T-cell (primary cell): ENCODE results near the gene SSC5D. TPM values are rescaled to one million over a fixed set of nuclear protein-coding genes. Genes with fewer than 3 reads are reported as not detected.

ENCODE experiments used
- ATAC-seq, 4 experiments: fragments of 200-7000 bp in 3 of 4; fragments of 150-1000 bp in 1 of 4; cut with Tn5 transposase; replicated peaks in 1 of 4; 1 replicate in 3 of 4; 2 replicates in 1 of 4; pipeline ENCODE4 v1.10.0; 2021; ENCODE audit warnings: moderate library complexity in 3 of 4, mild to moderate bottlenecking in 2 of 4, moderate number of reproducible peaks in 1 of 4
- CTCF ChIA-PET, 2 donors: fragments of 300-600 bp; sonication (Branson Sonifier 250); formaldehyde crosslinking; loops; one replicate each; lab custom pipeline; 2022; ENCODE audit warnings: antibody characterized with exemption in 2 of 2; lab: Charles Lee
- POLR2A ChIA-PET, 2 donors: fragments of 300-600 bp; sonication (Branson Sonifier 250); formaldehyde crosslinking; loops; one replicate each; lab custom pipeline; 2022; ENCODE audit warnings: antibody characterized with exemption in 2 of 2; lab: Charles Lee
- DNase-seq, 35 experiments: peaks; one replicate each; pipeline versions ENCODE4 v3.0.0 to v3.0.0-alpha.2; 2013 to 2023
- H3K27ac ChIP-seq: one replicate; pipeline ENCODE4 v1.5.1; 2013; ENCODE audit warnings: low read length
- H3K27me3 ChIP-seq, 2 experiments: replicated peaks in 1 of 2; 1 replicate in 1 of 2; 2 replicates in 1 of 2; pipeline versions ENCODE4 v1.6.1 to v1.7.0; 2013; ENCODE audit warnings: low read length in 1 of 2, mixed read lengths in 1 of 2; ENCODE audit not compliant: control insufficient read depth in 2 of 2, insufficient read depth in 2 of 2; ENCODE audit errors: extremely low read depth in 1 of 2
- H3K36me3 ChIP-seq, 2 donors: 1 replicate in 1 of 2; 2 replicates in 1 of 2; pipeline versions ENCODE4 v1.6.1 to v1.7.0; 2013; ENCODE audit warnings: low read length in 1 of 2; ENCODE audit not compliant: control insufficient read depth in 2 of 2, insufficient read depth in 1 of 2; ENCODE audit errors: extremely low read depth in 1 of 2
- H3K4me1 ChIP-seq, 2 experiments: 1 replicate in 1 of 2; 2 replicates in 1 of 2; pipeline versions ENCODE4 v1.6.1 to v1.7.0; 2013; ENCODE audit warnings: low read length in 2 of 2, mixed read lengths in 1 of 2; ENCODE audit not compliant: insufficient read depth in 2 of 2, control insufficient read depth in 1 of 2; ENCODE audit errors: extremely low read depth in 1 of 2
- H3K4me3 ChIP-seq, 2 donors: 1 replicate in 1 of 2; 2 replicates in 1 of 2; pipeline versions ENCODE4 v1.5.1 to v1.7.0; 2013; ENCODE audit warnings: mild to moderate bottlenecking in 2 of 2, low read length in 1 of 2, moderate library complexity in 1 of 2; ENCODE audit not compliant: control insufficient read depth in 1 of 2; ENCODE audit errors: extremely low read depth in 1 of 2
- H3K9me3 ChIP-seq: 2 replicates; pipeline ENCODE4 v1.7.0; 2013
- H3K27ac Mint-ChIP-seq, 2 donors: one replicate each; pipeline ENCODE4 v1.8.0; 2020 to 2021; ENCODE audit warnings: mild to moderate bottlenecking in 2 of 2, mixed read lengths in 2 of 2
- H3K27me3 Mint-ChIP-seq, 2 donors: one replicate each; pipeline ENCODE4 v1.8.0; 2021 to 2022; ENCODE audit warnings: mixed read lengths in 2 of 2
- H3K36me3 Mint-ChIP-seq: one replicate; pipeline ENCODE4 v1.8.0; 2021; ENCODE audit warnings: mixed read lengths
- H3K4me1 Mint-ChIP-seq, 3 donors: one replicate each; pipeline ENCODE4 v1.8.0; 2020 to 2022; ENCODE audit warnings: mixed read lengths in 3 of 3, mild to moderate bottlenecking in 1 of 3
- H3K4me3 Mint-ChIP-seq, 3 donors: one replicate each; pipeline ENCODE4 v1.8.0; 2020 to 2022; ENCODE audit warnings: mild to moderate bottlenecking in 3 of 3, mixed read lengths in 3 of 3, moderate library complexity in 3 of 3
- H3K9me3 Mint-ChIP-seq, 3 donors: one replicate each; pipeline ENCODE4 v1.8.0; 2020 to 2022; ENCODE audit warnings: mixed read lengths in 3 of 3
- WGBS: methylation state at CpG from one replicate; pipeline ENCODE4 v1.1.5; 2013; ENCODE audit warnings: missing lambda C conversion rate; ENCODE audit not compliant: insufficient coverage; 5-methylcytosine and 5-hydroxymethylcytosine counted together
- total RNA-seq, 35 experiments: library from RNA in 6 of 35; stranded (reverse) in 6 of 35; fragments of 120-200 nt in 1 of 35; gene quantifications; one replicate each; pipeline versions ENCODE4 v1.2.1 to v1.2.4 and lab custom pipeline; 2013 to 2026

The SSC5D gene
- total RNA-seq, 5 donors from 2014 or later (not counting 1 experiment from before 2014, with no cell fraction given), result 0.38 to 1.3 (median 0.66) TPM

GRCh38 chr19:55541091-55541490 is 52.9 kb downstream of the SSC5D start:
- ATAC-seq, result no peak
- H3K27me3 ChIP-seq, result peaks cover 0 to 33% of the 10 kb centered on the region in 2 experiments
- ChIA-PET POLR2A (no interaction called here), CTCF (no interaction called here)
- Mint-ChIP-seq H3K4me1 (no peaks in the 10 kb centered on the region), H3K36me3 (no peaks in the 10 kb centered on the region), H3K27me3 (peaks cover 13 to 18% of the 10 kb centered on the region in 2 donors), H3K4me3 (no peak overlapping the region), H3K9me3 (peaks cover 0 to 3% (median 0%) of the 10 kb centered on the region in 3 donors), H3K27ac (no peak overlapping the region)
- no peak overlapping the region for H3K27ac ChIP-seq
- no peaks in the 10 kb centered on the region for H3K4me1 ChIP-seq
- H3K9me3 ChIP-seq, result no peaks in the 10 kb centered on the region
- no peaks in the 10 kb centered on the region for H3K36me3 ChIP-seq
- 84% methylated on average over 19 of the region's 19 CpGs for WGBS
- no peak for DNase-seq
- H3K4me3 ChIP-seq, result no peak overlapping the region

- no peak for DNase-seq
- H3K27me3 ChIP-seq, result peaks cover 0 to 42% of the 10 kb centered on the region in 2 experiments
- H3K27ac Mint-ChIP-seq, result no peak overlapping the region
- no peaks in the 10 kb centered on the region for H3K36me3 Mint-ChIP-seq
- H3K4me1 Mint-ChIP-seq, result no peaks in the 10 kb centered on the region
- no peak overlapping the region for H3K4me3 Mint-ChIP-seq
- ATAC-seq, result no peak
- H3K9me3 Mint-ChIP-seq, result peaks cover 0 to 3% (median 0%) of the 10 kb centered on the region in 3 donors
- no peak overlapping the region for H3K4me3 ChIP-seq
- peaks cover 15 to 26% of the 10 kb centered on the region in 2 donors for H3K27me3 Mint-ChIP-seq
- H3K27ac ChIP-seq, result no peak overlapping the region
- 77% methylated on average over 7 of the region's 7 CpGs for WGBS
- ChIA-PET CTCF (no interaction called here), POLR2A (no interaction called here)
- H3K4me1 ChIP-seq, result no peaks in the 10 kb centered on the region
- H3K36me3 ChIP-seq, result no peaks in the 10 kb centered on the region
- H3K9me3 ChIP-seq, result no peaks in the 10 kb centered on the region
Observed at GRCh38 chr19:55542292-55542855, 54.1 kb downstream of the SSC5D start.

- Mint-ChIP-seq H3K4me3 (no peak overlapping the region), H3K9me3 (peaks cover 0 to 3% (median 0%) of the 10 kb centered on the region in 3 donors), H3K4me1 (no peaks in the 10 kb centered on the region), H3K27ac (no peak overlapping the region), H3K27me3 (peaks cover 23 to 37% of the 10 kb centered on the region in 2 donors), H3K36me3 (no peaks in the 10 kb centered on the region)
- WGBS, result 55% methylated on average over 4 of the region's 5 CpGs
- CTCF ChIA-PET, result no interaction called here
- Histone ChIP-seq H3K4me1 (no peaks in the 10 kb centered on the region), H3K27ac (no peak overlapping the region), H3K36me3 (no peaks in the 10 kb centered on the region), H3K4me3 (no peak overlapping the region), H3K27me3 (peaks cover 0 to 45% of the 10 kb centered on the region in 2 experiments), H3K9me3 (no peaks in the 10 kb centered on the region)
- no peak for ATAC-seq
- DNase-seq, result no peak
- POLR2A ChIA-PET, result no interaction called here
Observed at GRCh38 chr19:55543567-55543966, 55.3 kb downstream of the SSC5D start.

GRCh38 chr19:55544014-55544413 is 55.8 kb downstream of the SSC5D start:
- 88% methylated on average over 13 of the region's 15 CpGs for WGBS
- POLR2A ChIA-PET, result no interaction called here

GRCh38 chr19:55544776-55545439 is 56.7 kb downstream of the SSC5D start:
- Mint-ChIP-seq H3K9me3 (peaks cover 0 to 3% (median 0%) of the 10 kb centered on the region in 3 donors), H3K27ac (no peak overlapping the region), H3K4me3 (no peak overlapping the region), H3K4me1 (no peaks in the 10 kb centered on the region), H3K27me3 (peaks cover 23 to 41% of the 10 kb centered on the region in 2 donors), H3K36me3 (no peaks in the 10 kb centered on the region)
- H3K36me3 ChIP-seq, result no peaks in the 10 kb centered on the region
- ChIA-PET CTCF (no interaction called here), POLR2A (no interaction called here)
- H3K4me3 ChIP-seq, result no peak overlapping the region
- H3K4me1 ChIP-seq, result no peaks in the 10 kb centered on the region
- no peak overlapping the region for H3K27ac ChIP-seq
- no peak for ATAC-seq
- H3K9me3 ChIP-seq, result no peaks in the 10 kb centered on the region
- DNase-seq, result no peak
- 87% methylated on average over 20 of the region's 23 CpGs for WGBS
- H3K27me3 ChIP-seq, result peaks cover 0 to 52% of the 10 kb centered on the region in 2 experiments

More at GRCh38 chr19:55544014-55544413, 55.8 kb downstream of the SSC5D start:
- CTCF ChIA-PET, result no interaction called here
- H3K27ac Mint-ChIP-seq, result no peak overlapping the region
- DNase-seq, result no peak
- H3K4me3 ChIP-seq, result no peak overlapping the region
- no peaks in the 10 kb centered on the region for H3K4me1 Mint-ChIP-seq
- H3K4me1 ChIP-seq, result no peaks in the 10 kb centered on the region
- peaks cover 0 to 3% (median 0%) of the 10 kb centered on the region in 3 donors for H3K9me3 Mint-ChIP-seq
- H3K36me3 Mint-ChIP-seq, result no peaks in the 10 kb centered on the region
- no peaks in the 10 kb centered on the region for H3K36me3 ChIP-seq
- H3K27ac ChIP-seq, result no peak overlapping the region
- no peak for ATAC-seq
- H3K9me3 ChIP-seq, result no peaks in the 10 kb centered on the region
- peaks cover 23 to 38% of the 10 kb centered on the region in 2 donors for H3K27me3 Mint-ChIP-seq
- H3K4me3 Mint-ChIP-seq, result no peak overlapping the region
- peaks cover 0 to 48% of the 10 kb centered on the region in 2 experiments for H3K27me3 ChIP-seq

GRCh38 chr19:55545443-55545842 is 57.2 kb downstream of the SSC5D start, which contains the start of gene SBK3:
SBK3 (minus strand) TSS chr19:55545543; CDS start chr19:55545543, 0 bp downstream.
- ChIA-PET CTCF (no interaction called here), POLR2A (no interaction called here)
- no peak within 1 kb of the TSS for H3K27ac Mint-ChIP-seq
- Histone ChIP-seq H3K36me3 (no peaks in the 10 kb centered on the region), H3K4me3 (no peak within 1 kb of the TSS), H3K9me3 (no peaks in the 10 kb centered on the region), H3K4me1 (no peaks in the 10 kb centered on the region), H3K27me3 (peaks cover 0 to 51% of the 10 kb centered on the region in 2 experiments), H3K27ac (no peak within 1 kb of the TSS)
- H3K4me3 Mint-ChIP-seq, result no peak within 1 kb of the TSS
- DNase-seq (no peak), ATAC-seq (no peak)
- peaks cover 0 to 3% (median 0%) of the 10 kb centered on the region in 3 donors for H3K9me3 Mint-ChIP-seq
- H3K4me1 Mint-ChIP-seq, result no peaks in the 10 kb centered on the region
- peaks cover 23 to 44% of the 10 kb centered on the region in 2 donors for H3K27me3 Mint-ChIP-seq
- no peaks in the 10 kb centered on the region for H3K36me3 Mint-ChIP-seq
- 91% methylated on average over 9 of the region's 10 CpGs for WGBS
